Measurements from ENCODE around the gene NPL. TPM values are rescaled to one million over a fixed set of nuclear protein-coding genes. Genes with fewer than 3 reads are reported as not detected.

The NPL gene, protein sequence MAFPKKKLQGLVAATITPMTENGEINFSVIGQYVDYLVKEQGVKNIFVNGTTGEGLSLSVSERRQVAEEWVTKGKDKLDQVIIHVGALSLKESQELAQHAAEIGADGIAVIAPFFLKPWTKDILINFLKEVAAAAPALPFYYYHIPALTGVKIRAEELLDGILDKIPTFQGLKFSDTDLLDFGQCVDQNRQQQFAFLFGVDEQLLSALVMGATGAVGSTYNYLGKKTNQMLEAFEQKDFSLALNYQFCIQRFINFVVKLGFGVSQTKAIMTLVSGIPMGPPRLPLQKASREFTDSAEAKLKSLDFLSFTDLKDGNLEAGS
- 3.5 TPM for polyA plus RNA-seq (2013, experiment 1 of 2)
- 2.5 TPM for polyA plus RNA-seq (2013, experiment 2 of 2)

DNA sequence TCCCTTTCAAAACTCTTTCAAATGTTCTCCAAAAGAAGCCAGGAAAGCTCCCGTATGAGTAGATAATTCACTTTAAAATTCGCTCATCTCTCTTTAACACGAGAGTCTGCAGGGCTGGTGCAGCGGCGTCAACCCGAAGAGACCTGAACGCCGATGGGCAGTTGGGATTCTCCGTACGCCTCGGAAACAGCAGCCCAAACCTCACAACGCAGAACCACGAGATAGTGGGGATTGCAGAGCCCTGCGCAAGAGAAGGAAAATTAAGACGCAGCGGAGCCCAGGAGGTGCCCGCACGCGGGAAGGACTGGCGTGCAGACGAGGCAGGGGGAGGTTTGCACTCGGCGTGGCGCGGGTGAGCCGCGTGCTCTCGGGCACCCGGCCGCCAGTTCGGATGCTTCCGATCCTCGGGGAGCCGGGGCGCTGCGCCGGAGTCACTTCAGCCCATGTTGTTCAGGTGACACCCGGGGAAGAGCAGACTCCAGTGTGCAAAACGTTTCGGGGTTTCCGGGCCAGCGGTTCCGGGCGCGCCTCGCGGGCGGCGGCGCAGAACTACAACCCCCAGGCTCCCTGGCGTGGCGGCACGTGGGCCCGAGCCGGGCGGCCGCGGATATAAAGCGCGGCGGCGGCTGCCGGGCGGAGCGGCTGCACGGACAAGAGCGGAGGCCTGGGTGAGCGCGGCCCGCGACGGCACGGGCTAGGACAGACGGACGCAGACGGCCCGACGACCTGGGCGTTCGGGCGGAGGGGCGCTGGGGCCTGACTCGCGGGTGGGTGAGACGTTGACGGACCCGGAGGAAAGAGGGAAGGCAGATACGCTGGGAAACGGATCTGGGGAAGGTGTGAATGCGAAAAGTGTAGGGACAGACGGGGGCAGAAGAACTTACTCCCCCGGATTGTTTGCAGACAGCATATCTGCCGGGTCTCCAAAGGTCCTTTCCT lies at the start of gene NPL:
Gene NPL (plus strand): TSS at position 636 of the 939 bp plus-strand sequence. CDS start 4,599 bp downstream, outside the sequence.
- WGBS, 2 experiments (ENCODE audit: insufficient coverage in 2 of 2), result 0 to 1% methylated on average over 67 to 86 of the region's 93 CpGs
- peak within 1 kb of the TSS; percentile 56 for H3K4me3 ChIP-seq (ENCODE audit: extremely low read depth, insufficient read depth, low read length, poor library complexity, severe bottlenecking)
- peaks cover 4% of the 10 kb centered on the region for H3K4me1 ChIP-seq (ENCODE audit: control insufficient read depth, insufficient read depth, low read length, poor library complexity, severe bottlenecking)
- no peaks in the 10 kb centered on the region for H3K9me3 ChIP-seq (ENCODE audit: control insufficient read depth, low read length)
- no peak within 1 kb of the TSS for H3K27ac ChIP-seq (ENCODE audit: low read depth, low read length, severe bottlenecking)
- no peaks in the 10 kb centered on the region for H3K36me3 ChIP-seq (ENCODE audit: control insufficient read depth, insufficient read depth, low read length)

DNA sequence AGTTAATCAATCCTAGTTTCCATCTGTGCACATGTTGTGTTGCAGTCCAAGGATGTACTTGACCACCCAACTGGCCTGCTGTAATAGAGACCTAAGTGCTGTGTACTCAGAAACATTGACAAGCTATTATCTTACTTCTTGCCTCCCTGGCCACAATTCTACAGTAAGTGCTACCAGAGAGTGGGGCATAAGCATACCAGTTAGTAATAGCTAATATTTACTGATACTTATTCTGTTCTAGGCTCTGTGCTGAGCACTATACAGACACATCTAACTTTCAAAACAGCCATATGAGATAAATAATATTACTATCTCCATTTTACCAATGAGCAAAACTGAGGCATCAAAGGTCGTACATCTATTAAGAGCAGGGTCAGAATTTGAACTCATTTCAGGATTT lies 49.5 kb upstream of the NPL start:
- WGBS, 2 experiments (ENCODE audit: insufficient coverage in 2 of 2), result no CpG with 5 or more reads among the region's 1 CpG
- Histone ChIP-seq H3K27ac (ENCODE audit: low read depth, low read length, severe bottlenecking) (peak overlapping the region; percentile 54), H3K4me1 (ENCODE audit: control insufficient read depth, insufficient read depth, low read length, poor library complexity, severe bottlenecking) (no peaks in the 10 kb centered on the region), H3K36me3 (ENCODE audit: control insufficient read depth, insufficient read depth, low read length) (no peaks in the 10 kb centered on the region), H3K9me3 (ENCODE audit: control insufficient read depth, low read length) (peaks cover 4% of the 10 kb centered on the region), H3K4me3 (ENCODE audit: extremely low read depth, insufficient read depth, low read length, poor library complexity, severe bottlenecking) (no peak overlapping the region)

DNA sequence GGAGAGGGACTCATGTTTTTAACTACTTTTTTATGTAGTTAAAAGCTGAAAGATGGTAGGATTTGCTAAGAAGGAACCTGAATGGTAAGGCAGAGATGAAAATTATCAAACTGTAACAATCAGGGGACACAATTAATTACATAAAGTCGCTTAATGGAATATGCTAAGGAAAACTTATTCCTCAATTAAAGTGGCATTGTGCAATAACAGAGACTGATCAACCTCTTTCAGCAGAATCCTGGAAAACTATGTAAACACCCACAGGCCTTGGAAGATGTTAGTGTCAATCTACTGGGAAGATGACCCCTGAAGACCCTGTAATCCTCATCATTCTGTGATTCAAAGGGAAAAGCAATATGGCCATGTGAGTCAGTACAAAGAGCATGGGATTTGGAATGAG lies 46.8 kb upstream of the NPL start:
- no peaks in the 10 kb centered on the region for H3K9me3 ChIP-seq (ENCODE audit: control insufficient read depth, low read length)
- no peaks in the 10 kb centered on the region for H3K36me3 ChIP-seq (ENCODE audit: control insufficient read depth, insufficient read depth, low read length)
- no CpG with 5 or more reads among the region's 1 CpG for WGBS, 2 experiments (ENCODE audit: insufficient coverage in 2 of 2)
- H3K4me3 ChIP-seq (ENCODE audit: extremely low read depth, insufficient read depth, low read length, poor library complexity, severe bottlenecking), result no peak overlapping the region
- H3K4me1 ChIP-seq (ENCODE audit: control insufficient read depth, insufficient read depth, low read length, poor library complexity, severe bottlenecking), result no peaks in the 10 kb centered on the region
- H3K27ac ChIP-seq (ENCODE audit: low read depth, low read length, severe bottlenecking), result no peak overlapping the region

DNA sequence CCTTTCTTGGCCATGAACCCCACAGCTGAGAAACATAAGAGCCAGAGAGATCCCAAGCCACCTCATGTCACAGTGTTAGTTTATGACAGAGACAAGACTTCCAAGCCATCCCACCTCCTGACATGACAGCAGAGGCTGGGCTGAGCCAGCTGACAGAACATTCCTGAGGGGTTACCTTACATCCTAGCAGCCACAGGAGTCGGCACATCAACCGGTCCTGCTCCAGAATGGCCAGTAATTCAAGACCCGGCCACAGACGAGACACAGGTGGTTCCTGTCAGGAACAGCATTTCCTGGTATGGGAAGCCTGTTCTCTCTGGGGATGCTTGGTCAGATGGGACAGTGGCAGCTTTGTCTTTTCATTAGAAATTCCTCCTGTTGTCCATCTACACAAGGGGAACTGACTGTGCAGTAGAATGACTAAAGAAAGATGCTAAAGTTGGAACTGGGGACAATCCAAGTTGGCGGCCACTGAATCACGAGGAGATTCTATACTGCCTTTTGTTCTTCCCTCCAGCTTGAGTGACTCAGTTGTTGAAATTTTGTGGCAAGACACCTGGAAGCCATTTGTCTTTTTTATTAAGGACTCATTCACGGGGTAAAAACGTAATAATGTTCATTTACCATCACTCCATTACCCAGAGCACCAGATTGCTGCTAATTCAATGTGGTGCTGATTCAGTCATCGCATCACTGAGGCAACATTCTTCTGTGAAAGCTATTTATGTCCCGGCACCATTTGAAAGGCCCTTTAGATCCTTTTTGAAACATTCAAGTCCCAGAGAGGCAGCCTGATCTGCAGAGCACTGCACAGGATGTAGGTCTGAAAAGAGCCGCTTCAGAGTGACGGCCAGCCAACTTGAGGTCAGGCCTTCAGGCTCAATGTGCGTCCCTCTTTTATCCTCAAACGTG lies 37.2 kb upstream of the NPL start:
- Histone ChIP-seq H3K9me3 (ENCODE audit: control insufficient read depth, low read length) (no peaks in the 10 kb centered on the region), H3K36me3 (ENCODE audit: control insufficient read depth, insufficient read depth, low read length) (no peaks in the 10 kb centered on the region), H3K4me1 (ENCODE audit: control insufficient read depth, insufficient read depth, low read length, poor library complexity, severe bottlenecking) (no peaks in the 10 kb centered on the region), H3K4me3 (ENCODE audit: extremely low read depth, insufficient read depth, low read length, poor library complexity, severe bottlenecking) (no peak overlapping the region), H3K27ac (ENCODE audit: low read depth, low read length, severe bottlenecking) (no peak overlapping the region)
- 85% methylated on average over 13 of the region's 14 CpGs for WGBS, 2 experiments (ENCODE audit: insufficient coverage in 2 of 2)

DNA sequence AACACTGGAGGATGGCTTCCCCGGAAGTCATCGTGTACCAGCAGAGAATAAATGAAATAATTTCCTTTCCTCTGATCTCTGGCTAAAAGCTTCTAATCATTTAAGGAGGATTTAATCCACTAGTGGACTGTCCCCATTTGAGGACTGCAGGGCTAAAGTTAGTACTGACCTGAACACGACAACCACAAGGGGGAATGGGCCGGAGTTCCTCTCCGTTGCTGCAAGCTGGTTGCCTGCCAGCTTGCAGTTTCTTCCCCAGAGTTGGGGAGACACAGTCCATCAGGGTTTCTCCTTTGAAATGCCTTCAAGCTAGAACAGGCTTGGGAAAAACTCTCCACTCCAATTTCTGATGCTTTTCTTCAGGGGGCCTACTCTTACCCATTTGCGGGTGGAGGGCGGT lies 35.5 kb upstream of the NPL start:
- 80% methylated on average over 5 to 6 of the region's 7 CpGs for WGBS, 2 experiments (ENCODE audit: insufficient coverage in 2 of 2)
- Histone ChIP-seq H3K27ac (ENCODE audit: low read depth, low read length, severe bottlenecking) (no peak overlapping the region), H3K4me3 (ENCODE audit: extremely low read depth, insufficient read depth, low read length, poor library complexity, severe bottlenecking) (no peak overlapping the region), H3K4me1 (ENCODE audit: control insufficient read depth, insufficient read depth, low read length, poor library complexity, severe bottlenecking) (no peaks in the 10 kb centered on the region), H3K9me3 (ENCODE audit: control insufficient read depth, low read length) (no peaks in the 10 kb centered on the region), H3K36me3 (ENCODE audit: control insufficient read depth, insufficient read depth, low read length) (no peaks in the 10 kb centered on the region)

DNA sequence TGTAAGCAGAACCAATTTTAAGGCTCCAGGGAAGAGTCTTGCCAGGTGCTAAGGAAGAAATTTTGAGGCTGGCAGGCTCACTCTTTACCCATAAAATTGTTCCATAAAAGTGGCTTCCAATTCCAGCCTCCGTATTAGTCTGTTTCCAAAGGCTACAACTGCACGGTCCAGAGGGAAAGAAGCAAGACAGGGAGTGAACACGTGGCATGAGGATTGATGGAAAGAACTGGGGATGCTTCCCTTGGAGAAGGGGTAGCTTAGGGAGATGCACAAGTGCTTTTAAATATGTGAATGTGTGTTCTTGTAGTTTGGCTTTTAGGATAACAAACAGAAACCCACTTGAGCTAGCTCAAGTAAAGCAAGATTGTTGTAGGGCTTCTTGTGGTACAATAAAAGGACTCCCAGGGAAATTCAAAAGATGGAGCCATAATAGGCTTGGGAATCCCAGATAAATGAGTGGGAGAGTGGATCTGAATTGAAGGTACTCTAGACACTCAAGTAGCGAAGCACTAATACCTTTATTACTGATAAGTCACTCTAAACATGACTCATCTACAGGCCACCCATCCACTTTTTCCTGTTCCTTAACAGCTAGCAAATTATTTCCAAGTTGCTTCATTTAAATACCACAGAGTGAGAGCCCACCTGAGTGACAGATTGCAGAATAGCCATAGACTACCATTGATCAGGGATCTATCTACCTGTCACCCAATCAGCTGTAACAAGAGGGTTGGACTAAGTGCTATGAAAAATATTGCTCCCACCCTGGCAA lies 34.8 kb upstream of the NPL start:
- no peak overlapping the region for H3K27ac ChIP-seq (ENCODE audit: low read depth, low read length, severe bottlenecking)
- no peaks in the 10 kb centered on the region for H3K9me3 ChIP-seq (ENCODE audit: control insufficient read depth, low read length)
- H3K36me3 ChIP-seq (ENCODE audit: control insufficient read depth, insufficient read depth, low read length), result no peaks in the 10 kb centered on the region
- H3K4me3 ChIP-seq (ENCODE audit: extremely low read depth, insufficient read depth, low read length, poor library complexity, severe bottlenecking), result no peak overlapping the region
- H3K4me1 ChIP-seq (ENCODE audit: control insufficient read depth, insufficient read depth, low read length, poor library complexity, severe bottlenecking), result no peaks in the 10 kb centered on the region
- 63 to 76% methylated on average over 2 to 3 of the region's 4 CpGs for WGBS, 2 experiments (ENCODE audit: insufficient coverage in 2 of 2)

DNA sequence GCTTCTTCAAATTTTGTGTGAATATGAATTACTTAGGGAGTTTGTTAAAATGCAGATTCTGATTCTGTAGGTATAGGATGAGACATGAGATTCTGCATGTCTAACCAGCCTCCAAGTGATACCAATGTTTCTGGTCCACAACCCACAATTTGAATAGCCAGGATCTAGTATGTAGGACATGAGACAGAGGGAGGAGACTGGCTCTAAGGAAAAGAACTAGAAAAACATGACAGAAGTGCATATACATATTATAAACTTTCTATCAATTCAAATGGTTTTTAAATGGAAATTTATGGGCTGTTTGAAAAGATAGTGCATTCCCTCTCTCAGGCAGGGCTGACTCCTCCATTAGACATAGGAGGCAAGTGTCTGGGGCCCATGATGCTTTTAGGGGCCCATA lies 33.9 kb upstream of the NPL start:
- Histone ChIP-seq H3K36me3 (ENCODE audit: control insufficient read depth, insufficient read depth, low read length) (no peaks in the 10 kb centered on the region), H3K4me1 (ENCODE audit: control insufficient read depth, insufficient read depth, low read length, poor library complexity, severe bottlenecking) (no peaks in the 10 kb centered on the region), H3K27ac (ENCODE audit: low read depth, low read length, severe bottlenecking) (no peak overlapping the region), H3K9me3 (ENCODE audit: control insufficient read depth, low read length) (no peaks in the 10 kb centered on the region), H3K4me3 (ENCODE audit: extremely low read depth, insufficient read depth, low read length, poor library complexity, severe bottlenecking) (no peak overlapping the region)

DNA sequence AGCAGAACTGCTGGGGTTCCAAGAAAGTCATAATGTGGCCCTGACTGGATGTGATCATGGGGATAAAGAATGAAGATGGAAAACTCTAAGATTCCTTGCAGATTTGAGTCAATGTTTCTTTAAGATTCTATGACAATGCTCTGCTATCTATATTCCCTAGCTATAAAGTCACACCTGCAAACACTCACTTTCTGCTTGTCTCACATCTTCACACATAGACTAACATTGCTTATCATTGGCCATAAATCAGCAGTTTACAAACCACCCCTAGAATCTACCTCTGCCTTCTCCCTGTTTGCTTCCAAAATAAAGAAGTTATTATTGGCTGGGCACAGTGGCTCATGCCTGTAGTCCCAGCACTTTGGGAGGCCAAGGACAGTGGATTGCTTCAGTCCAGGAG lies 33.1 kb upstream of the NPL start:
- Histone ChIP-seq H3K27ac (ENCODE audit: low read depth, low read length, severe bottlenecking) (no peak overlapping the region), H3K9me3 (ENCODE audit: control insufficient read depth, low read length) (peaks cover 4% of the 10 kb centered on the region), H3K4me1 (ENCODE audit: control insufficient read depth, insufficient read depth, low read length, poor library complexity, severe bottlenecking) (no peaks in the 10 kb centered on the region), H3K36me3 (ENCODE audit: control insufficient read depth, insufficient read depth, low read length) (no peaks in the 10 kb centered on the region), H3K4me3 (ENCODE audit: extremely low read depth, insufficient read depth, low read length, poor library complexity, severe bottlenecking) (no peak overlapping the region)

DNA sequence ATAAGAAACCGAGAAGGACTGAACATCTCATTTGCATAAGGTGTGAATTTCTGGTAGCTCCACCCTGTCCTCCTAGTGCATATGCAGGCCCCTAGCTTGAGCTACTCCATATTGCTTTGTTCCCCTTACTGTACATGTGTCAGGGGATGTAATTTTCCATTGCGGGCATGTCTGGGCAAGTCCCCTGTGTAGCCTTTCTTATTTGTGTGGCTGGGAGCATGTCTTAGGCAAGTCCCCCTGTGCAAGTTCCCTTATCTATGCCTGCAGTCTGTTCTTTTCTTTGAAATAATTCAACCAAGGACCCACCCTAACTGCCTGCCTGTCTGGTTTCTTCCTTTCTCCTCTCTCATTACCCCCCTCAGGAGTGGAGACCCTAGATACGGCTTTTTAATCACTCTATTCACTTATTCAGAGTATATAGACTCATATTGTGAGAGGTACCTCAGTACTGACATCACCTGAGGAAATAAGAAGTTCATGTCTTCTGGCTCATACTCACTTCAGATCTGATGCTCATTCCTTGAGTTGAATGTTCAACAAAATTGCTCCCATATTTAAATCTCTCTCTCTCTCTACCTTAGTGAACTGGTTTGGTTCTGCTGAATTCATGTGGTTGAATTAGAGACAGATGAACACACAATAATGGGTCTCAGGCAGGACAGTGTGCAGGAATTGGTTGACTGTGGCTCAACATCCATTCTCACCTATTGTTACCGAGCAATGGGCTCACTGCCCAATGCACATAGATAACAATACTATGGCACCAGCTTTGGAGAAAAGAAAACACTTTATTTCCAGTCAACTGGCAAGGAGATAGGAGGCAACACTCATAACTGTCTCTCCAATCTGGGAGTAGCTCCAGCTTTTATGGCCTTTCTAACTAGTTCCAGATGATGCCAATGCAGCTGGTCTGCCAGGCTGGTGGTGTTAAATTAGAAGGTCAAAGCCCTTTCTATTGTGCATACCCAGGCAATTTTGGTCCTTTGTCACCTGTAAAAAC lies 27.9 kb upstream of the NPL start:
- H3K4me1 ChIP-seq (ENCODE audit: control insufficient read depth, insufficient read depth, low read length, poor library complexity, severe bottlenecking), result no peaks in the 10 kb centered on the region
- peak overlapping the region; percentile 25 for H3K27ac ChIP-seq (ENCODE audit: low read depth, low read length, severe bottlenecking)
- WGBS, 2 experiments (ENCODE audit: insufficient coverage in 2 of 2), result 85 to 92% methylated on average over 2 of the region's 4 CpGs
- H3K4me3 ChIP-seq (ENCODE audit: extremely low read depth, insufficient read depth, low read length, poor library complexity, severe bottlenecking), result no peak overlapping the region
- peaks cover 13% of the 10 kb centered on the region for H3K9me3 ChIP-seq (ENCODE audit: control insufficient read depth, low read length)
- no peaks in the 10 kb centered on the region for H3K36me3 ChIP-seq (ENCODE audit: control insufficient read depth, insufficient read depth, low read length)

Measured in mesodermal cell (in vitro differentiated cells).